KOPT-K1 (cell line): ENCODE results near the gene TRIM29.
"Not testable (repeated sequence)": the region's sequence is repeated elsewhere in the genome, so short reads cannot be mapped to it uniquely, and the experiment has no call there.

ENCODE experiments used
- H3K27ac ChIP-seq: fragments of 200-600 bp; sonication (generic); 2 replicates; pipeline ENCODE4 v1.5.1; 2016; ENCODE audit warnings: antibody characterized with exemption, mild to moderate bottlenecking, low read depth, low read length; ENCODE audit not compliant: poor library complexity, severe bottlenecking
- H3K36me3 ChIP-seq: fragments of 200-600 bp; sonication (generic); 2 replicates; pipeline ENCODE4 v1.5.1; 2017; ENCODE audit warnings: antibody characterized with exemption, mild to moderate bottlenecking, low read length, moderate library complexity; ENCODE audit not compliant: insufficient read depth
- H3K9me3 ChIP-seq: fragments of 200-600 bp; sonication (generic); 2 replicates; pipeline ENCODE4 v1.5.1; 2017; ENCODE audit warnings: antibody characterized with exemption, low read length, mild to moderate bottlenecking; ENCODE audit not compliant: insufficient read depth, poor library complexity, severe bottlenecking

Gene TRIM29

DNA sequence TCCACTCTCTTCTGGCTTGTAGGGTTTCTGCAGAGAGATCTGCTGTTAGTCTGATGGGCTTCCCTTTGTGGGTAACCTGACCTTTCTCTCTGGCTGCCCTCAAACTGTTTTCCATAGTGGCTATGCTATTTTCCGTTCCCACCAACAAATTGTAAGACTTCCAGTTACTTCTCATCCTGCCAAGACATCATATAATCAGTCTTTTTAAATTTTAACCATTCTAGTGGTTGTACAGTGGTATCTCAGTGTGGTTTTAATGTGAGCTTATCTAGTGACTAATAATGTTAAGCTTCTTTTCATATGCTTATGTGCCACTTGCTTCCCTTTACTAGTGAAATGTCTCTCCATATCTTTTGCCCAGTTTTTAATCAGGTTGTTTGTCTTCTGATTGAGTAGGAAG is 13.6 kb upstream of the TRIM29 start:
- Histone ChIP-seq H3K36me3 (no peaks in the 10 kb centered on the region), H3K9me3 (no peaks in the 10 kb centered on the region), H3K27ac (no peak overlapping the region)

DNA sequence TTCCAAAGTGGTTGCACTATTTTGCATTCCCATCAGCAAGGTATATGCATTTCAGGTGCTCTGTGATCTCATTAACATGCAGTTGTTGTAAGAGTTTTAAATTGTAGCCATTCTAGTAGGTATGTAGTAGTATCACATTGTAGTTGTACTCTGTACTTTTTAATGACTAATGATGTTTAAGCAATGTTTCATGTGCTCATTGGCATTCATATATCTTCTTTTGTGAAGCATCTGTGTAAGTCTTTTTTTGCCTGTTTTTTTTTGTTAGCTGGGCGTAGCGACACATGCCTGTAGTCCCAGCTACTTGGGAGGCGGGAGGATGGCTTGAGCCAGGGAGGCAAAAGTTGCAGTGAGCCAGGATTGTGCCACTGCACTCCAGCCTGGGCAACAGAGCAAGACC is 11.3 kb upstream of the TRIM29 start:
- Histone ChIP-seq H3K27ac (no peak overlapping the region), H3K36me3 (no peaks in the 10 kb centered on the region), H3K9me3 (no peaks in the 10 kb centered on the region)

DNA sequence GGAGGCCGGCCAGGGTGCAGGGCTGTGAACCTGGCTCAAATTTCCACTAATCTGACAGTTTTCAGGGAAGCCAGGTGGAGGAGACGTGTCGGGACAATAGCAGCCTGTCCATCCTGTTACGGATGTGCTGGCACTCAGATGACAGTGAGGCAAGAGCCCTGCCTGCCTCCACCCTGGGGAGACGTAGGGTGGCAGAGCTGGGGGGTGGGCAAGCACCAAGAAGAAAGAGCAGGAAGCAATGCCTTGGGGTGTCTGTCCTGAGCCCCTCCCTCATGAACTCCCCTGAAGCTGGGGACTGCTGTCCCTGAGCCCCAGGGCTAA is 10.0 kb upstream of the TRIM29 start:
- H3K27ac ChIP-seq = no peak overlapping the region
- no peaks in the 10 kb centered on the region for H3K9me3 ChIP-seq
- H3K36me3 ChIP-seq = no peaks in the 10 kb centered on the region

DNA sequence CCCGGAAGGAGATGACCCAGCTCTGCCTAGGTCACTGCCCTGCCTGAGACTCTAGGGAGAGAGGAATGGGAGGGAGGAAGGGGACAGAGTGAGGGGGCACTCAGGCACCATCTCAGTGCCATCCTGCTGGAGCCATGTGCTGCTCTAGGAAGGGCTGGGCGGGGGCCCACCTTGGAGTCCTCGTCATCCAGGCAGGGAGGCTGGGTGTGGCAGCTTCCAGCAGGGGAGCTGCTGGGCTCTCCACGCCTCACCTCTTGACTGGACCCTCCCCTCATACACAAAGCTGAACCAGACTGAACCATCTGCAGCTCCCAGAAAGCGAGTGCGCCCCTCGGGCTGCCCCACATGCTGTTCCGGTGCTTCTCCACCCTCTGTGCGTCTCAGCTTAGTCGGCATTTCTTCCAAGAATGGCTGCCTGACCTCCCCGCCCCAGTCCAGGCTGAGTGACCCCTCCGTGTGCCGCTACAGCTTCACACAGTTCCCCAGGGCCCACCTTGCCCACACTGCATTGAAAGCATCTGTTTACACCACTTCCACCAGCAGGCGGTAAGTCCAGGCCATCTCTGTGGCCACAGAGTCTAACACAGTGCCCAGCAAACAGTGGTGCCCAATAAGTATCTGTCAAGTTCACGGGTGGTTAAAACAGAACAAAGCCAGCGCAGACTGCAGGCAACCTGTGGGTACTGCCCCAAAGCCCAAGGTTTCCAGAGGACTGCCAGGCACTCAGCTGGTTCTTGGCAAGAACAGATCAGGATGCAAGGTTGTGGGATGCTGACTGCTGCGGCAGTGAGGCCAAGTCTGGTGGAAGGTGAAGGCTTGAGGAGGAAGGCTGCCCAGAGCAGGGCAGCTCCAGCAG is 9.4 kb upstream of the TRIM29 start:
- Histone ChIP-seq H3K27ac (no peak overlapping the region), H3K36me3 (no peaks in the 10 kb centered on the region), H3K9me3 (no peaks in the 10 kb centered on the region)

DNA sequence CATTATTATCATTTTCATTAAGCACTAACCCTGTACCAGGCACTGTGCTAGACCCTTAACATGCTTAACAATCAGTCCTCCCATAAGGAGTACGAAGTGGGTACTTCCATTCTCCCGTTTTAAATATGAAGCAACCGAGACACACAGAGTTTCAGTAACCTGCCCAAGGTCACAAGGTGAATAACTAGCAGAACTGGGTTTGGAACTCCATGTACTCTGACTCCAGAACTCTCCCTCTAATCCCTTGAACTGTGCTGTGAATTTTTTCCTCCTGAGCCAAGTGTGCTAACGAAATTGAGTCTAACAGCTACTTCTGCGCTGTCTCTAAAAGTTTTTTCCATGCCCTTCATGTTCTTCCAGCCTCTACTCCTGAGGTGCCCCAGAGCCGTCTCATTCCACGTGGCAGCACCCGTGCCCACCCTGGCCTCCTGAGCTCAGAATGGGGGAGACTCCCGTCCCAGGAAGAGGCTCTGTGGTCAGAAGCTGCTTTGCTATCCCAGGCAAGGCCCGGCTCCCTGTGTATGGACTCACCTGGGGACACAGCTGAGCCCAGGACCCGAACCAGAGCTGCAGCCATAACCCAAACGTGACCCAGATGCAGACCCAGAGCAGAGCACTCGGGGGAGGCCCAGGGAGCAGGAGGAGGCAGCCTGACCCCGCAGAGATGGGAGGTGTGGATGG is 8.6 kb upstream of the TRIM29 start:
- H3K27ac ChIP-seq = no peak overlapping the region
- H3K9me3 ChIP-seq = no peaks in the 10 kb centered on the region
- no peaks in the 10 kb centered on the region for H3K36me3 ChIP-seq

DNA sequence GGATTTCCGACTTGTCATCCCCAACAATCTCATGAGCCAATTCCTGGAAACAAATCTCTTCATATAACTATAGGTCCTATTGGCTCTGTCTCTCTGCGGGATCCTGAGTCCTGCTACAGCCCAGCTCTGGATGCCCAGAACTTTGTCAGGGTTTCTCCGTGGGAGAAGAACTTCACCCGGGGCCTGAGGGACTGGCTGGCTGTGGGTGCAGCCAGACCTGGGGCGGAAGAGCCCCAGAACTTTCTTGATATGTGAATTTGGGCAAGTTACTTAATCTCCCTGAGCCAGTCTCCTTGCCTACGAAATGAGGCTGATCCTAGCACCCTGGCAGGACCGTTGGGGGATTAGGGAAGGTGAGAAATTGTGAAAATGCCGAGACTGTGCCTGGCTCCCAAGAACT is 6.6 kb upstream of the TRIM29 start:
- H3K27ac ChIP-seq = no peak overlapping the region
- H3K36me3 ChIP-seq = no peaks in the 10 kb centered on the region
- no peaks in the 10 kb centered on the region for H3K9me3 ChIP-seq

DNA sequence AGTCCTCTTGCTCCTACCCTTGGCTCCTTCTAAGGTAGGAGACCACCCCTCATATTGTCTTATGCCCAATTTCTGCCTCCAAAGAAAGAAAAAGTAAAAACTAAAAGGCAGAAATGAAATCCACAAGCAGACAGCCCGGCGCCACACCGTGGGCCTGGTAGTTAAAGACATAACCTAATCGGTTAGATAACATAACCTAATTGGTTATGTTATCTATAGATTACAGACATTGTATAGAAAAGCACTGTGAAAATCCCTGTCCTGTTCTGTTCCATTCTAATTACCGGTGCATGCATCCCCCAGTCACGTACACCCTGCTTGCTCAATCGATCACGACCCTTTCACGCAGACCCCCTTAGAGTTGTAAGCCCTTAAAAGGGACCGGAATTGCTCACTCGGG is 5.6 kb upstream of the TRIM29 start:
- H3K36me3 ChIP-seq, H3K9me3 ChIP-seq, H3K27ac ChIP-seq: not testable (repeated sequence)

DNA sequence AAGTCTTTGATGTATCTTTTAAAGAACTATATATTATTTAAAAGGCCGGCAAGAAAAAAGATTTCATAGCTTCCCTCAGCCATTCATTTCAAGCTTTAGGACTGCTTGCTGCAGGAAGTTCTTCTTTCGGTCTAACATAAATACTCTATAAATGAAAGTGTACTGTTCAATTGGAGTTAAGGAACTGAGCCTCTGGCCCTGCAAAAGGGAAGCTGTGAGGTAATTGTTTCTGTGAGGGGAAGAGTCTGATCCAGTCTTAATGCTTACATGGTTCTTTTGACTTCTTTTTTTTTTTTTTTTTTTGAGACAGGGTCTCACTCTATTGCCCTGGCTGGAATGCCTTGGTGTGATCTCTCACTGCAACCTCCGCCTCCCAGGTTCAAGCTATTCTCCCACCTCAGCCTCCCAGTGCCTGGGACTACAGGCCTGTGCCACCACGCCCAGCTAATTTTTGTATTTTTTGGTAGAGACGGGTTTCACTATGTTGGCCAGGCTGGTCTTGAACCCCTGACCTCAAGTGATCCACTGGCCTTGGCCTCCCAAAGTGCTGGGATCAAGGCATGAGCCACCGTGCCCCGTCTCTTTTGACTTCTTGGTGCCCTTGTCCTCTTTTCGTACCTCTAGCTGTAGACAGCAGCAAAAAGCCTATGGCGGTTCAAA is 4.7 kb upstream of the TRIM29 start:
- Histone ChIP-seq H3K27ac (no peak overlapping the region), H3K9me3 (no peaks in the 10 kb centered on the region), H3K36me3 (no peaks in the 10 kb centered on the region)

DNA sequence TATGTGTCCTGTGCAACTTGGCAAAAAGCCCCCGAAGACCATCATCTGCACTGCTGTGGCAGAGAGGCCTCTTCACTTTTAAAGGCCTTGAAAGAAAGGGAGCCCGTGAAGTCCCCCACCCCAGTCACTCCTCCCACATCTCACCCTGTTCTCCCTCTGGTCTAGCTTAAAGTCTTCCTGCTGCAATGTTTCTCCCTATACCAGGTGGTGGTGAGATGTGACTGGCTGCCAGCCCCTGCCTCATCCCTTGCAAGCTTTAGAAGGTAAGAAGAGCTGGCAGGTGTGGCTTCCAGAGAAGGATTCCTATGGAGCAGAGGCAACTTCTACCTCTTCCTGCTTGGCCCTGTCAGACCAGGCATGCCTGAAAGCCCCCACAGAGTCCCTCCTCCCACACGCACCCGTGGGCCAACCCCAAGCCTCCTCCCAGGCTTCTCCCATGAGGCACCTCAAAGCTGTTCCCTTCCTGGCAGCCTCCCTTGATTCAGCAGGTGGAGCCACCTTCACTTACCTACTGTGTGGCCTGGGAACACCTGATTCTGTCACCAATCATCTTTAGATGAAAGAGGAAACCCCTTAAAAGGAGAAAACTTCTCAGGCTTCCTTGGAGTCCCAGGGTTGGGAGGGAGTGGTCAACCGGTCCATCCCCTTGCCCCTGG is 4.0 kb upstream of the TRIM29 start:
- no peaks in the 10 kb centered on the region for H3K9me3 ChIP-seq
- no peaks in the 10 kb centered on the region for H3K36me3 ChIP-seq
- H3K27ac ChIP-seq = no peak overlapping the region

DNA sequence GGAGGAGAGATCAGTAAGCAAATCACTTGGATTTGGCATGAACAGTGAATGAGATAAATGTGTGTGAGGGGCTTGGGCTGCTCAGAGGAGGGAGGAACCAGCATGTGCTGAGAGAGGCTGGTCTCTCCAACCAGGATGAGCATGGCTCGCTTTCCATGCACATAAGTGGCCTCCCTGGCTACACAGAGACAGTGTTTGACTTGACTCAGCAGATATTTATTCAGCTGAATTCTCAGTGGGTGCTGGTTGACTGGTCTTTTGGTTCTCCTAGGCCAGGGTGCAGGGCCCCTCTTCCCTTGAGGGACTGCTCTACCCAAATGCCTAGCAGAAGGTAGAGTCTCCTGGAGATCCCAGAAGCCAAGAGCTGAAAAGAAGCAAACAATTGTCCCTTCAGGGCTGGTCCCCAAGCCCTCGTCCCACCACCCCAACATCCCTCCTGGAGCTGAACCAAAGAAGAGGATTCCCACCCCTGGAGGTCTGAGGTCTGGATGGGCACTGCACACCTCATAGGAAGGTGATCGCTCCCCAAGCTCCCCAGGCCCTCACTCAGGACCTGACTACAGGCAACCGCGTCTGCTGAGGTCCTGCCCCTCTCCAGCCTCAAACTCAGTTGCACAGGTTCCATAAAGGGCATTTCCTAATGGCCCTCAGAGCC is 3.3 kb upstream of the TRIM29 start:
- no peaks in the 10 kb centered on the region for H3K36me3 ChIP-seq
- no peak overlapping the region for H3K27ac ChIP-seq
- H3K9me3 ChIP-seq = no peaks in the 10 kb centered on the region

DNA sequence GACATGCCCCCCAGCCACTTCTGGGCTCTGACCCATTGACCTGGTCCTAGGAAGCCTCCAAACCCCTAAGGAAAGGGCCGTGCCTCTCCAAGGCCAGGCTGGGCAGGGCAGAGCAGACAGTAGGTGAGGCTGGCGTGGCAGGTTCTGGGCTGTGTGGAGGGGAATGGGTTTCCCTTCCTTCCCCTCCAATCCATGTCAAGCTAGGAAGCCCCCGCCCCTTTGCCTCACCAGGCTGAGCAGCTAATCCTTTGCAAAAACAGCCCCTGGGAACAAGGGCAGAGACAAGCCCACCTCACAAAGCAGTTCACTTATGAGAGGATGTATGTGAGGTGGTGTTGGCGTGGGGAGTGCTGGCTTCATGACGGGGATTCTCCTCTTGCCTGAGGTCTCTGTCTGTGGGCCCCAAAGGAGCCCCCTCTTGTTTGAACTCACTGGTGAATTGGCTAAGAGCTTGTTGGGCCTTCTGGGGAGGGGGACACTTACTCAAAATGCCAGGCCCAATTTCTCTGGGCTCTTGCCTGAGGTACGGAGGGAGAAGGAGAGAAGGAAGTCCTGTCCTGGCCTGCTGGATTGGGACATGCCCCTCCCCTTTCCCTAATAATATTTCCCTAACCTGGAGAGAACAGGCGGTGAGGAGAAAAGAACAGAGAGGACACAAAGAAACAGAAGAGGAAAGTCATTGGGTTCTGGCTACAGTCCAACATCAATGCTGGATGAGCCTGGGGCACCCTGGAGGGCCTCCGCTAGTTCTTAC is 1.6 kb upstream of the TRIM29 start:
- Histone ChIP-seq H3K9me3 (no peaks in the 10 kb centered on the region), H3K36me3 (no peaks in the 10 kb centered on the region), H3K27ac (no peak overlapping the region)

DNA sequence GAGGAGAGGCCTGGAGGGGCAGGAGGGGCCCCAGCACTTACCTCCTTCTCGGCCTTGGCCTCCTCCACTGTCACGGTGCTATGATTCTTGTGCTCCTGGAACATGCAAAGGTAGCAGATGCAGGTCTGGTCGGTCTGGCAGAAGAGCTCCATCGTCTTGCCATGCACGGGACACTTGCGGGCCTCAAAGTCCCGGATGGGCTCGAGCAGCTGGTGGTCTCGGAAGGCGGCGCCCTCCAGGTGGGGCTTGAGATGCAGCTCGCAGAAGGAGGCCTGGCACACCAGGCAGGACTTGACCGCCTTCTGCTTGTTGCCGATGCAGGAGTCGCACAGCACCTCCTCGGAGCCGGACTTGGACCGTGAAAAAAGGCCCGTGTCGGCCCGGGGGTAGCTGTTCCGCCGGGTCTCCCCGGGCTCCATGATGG is 714 bp downstream of the TRIM29 start:
- Histone ChIP-seq H3K36me3 (no peaks in the 10 kb centered on the region), H3K9me3 (no peaks in the 10 kb centered on the region), H3K27ac (no peak overlapping the region)

DNA sequence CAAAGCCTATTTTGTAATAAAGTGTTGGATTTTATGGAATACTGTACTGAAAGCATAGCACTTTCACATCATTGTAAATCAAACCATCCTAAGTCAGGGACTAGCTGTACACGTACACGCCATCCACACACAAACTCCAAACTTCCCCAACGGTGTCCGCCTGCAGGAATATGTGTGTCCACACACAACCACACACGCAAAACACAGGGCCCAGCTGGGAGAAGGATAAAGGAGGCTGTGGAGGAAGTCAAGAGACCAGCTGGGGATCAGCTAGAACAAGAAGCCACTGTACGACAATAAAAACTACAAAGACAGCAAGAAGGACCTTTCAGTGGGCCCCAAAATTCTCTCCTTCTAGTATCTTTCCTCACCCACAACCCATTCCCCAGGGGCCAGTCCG is 1.6 kb downstream of the TRIM29 start:
- Histone ChIP-seq H3K36me3 (no peaks in the 10 kb centered on the region), H3K27ac (no peak overlapping the region), H3K9me3 (no peaks in the 10 kb centered on the region)

DNA sequence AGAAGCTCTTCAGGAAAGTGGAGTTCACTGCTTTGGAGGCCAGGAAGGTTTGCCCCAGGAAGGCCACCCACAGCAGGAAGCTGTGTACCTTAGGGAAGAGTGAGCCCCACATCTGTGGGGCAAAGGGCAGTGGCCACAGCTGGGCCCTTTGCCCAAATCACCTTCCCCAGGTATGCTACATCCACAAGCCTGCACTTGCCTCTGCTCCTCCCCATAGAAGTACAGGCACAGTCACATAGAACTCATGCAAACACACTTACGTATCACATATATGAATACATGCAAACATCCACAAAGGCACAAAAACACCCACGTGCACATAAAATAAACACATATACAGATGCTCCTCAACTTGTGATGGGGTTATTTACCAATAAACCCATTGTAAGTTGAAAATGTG is 2.1 kb downstream of the TRIM29 start:
- no peaks in the 10 kb centered on the region for H3K9me3 ChIP-seq
- no peak overlapping the region for H3K27ac ChIP-seq
- H3K36me3 ChIP-seq = no peaks in the 10 kb centered on the region
